Stimulated activated CD8-positive, alpha-beta memory T cell treated with anti-CD3 and anti-CD28 coated beads, Interleukin-7, amount 100 ng/mL, for 1 hour (primary cell): ENCODE data around the gene AP5S1.
"Not testable (repeated sequence)": the region's sequence is repeated elsewhere in the genome, so short reads cannot be mapped to it uniquely, and the experiment has no call there.

ENCODE experiments used
- DNase-seq, 2 donors: peaks; one replicate each; pipeline ENCODE4 v3.0.0-alpha.2; 2020; ENCODE audit warnings: low read depth in 2 of 2

Gene AP5S1

GRCh38 chr20:3789201-3789600 is 31.1 kb upstream of the AP5S1 start:
- not testable (repeated sequence) for DNase-seq

DNA sequence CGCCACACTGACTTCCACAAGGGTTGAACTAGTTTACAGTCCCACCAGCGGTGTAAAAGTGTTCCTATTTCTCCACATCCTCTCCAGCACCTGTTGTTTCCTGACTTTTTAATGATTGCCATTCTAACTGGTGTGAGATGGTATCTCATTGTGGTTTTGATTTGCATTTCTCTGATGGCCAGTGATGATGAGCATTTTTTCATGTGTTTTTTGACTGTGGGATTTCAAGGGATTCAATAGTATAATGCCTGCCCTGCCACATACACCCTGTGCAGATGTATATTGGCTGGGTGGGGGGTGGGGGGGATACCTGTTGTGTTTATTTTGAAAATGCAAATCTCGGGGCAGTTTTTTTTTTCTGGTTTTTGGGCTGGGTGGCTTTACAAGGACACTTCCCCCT is 26.2 kb upstream of the AP5S1 start:
- not testable (repeated sequence) for DNase-seq

DNA sequence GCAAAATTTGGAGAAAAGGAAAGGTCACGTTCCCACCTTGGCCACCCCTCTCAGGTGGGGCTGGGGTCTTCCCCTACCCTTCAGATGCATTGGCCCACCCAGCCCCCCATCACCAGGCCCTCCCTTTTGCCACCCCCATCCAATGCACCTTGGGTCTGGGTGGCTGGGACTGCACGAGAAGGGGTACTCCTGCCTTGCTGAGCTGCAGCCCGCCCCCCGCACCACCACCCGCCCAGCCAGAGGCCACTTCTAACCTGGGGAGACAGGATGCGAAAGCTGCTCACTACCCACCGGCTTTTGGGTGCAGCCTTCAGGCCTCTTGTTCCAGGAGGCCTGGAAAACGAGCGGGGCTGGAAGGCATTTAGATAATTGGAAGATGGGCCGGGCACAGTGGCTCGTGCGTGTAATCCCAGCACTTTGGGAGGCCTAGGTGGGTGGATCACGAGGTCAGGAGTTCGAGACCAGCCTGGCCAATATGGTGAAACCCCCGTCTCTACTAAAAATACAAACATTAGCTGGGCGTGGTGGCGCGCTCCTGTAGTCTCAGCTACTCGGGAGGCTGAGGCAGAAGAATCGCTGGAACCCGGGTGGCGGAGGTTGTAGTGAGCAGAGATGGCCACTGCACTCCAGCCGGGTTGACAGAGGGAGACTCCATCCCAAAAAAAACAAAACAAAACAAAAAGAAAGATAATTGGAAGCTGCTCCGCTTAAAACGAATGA is 25.5 kb upstream of the AP5S1 start:
- DNase-seq = no peak

DNA sequence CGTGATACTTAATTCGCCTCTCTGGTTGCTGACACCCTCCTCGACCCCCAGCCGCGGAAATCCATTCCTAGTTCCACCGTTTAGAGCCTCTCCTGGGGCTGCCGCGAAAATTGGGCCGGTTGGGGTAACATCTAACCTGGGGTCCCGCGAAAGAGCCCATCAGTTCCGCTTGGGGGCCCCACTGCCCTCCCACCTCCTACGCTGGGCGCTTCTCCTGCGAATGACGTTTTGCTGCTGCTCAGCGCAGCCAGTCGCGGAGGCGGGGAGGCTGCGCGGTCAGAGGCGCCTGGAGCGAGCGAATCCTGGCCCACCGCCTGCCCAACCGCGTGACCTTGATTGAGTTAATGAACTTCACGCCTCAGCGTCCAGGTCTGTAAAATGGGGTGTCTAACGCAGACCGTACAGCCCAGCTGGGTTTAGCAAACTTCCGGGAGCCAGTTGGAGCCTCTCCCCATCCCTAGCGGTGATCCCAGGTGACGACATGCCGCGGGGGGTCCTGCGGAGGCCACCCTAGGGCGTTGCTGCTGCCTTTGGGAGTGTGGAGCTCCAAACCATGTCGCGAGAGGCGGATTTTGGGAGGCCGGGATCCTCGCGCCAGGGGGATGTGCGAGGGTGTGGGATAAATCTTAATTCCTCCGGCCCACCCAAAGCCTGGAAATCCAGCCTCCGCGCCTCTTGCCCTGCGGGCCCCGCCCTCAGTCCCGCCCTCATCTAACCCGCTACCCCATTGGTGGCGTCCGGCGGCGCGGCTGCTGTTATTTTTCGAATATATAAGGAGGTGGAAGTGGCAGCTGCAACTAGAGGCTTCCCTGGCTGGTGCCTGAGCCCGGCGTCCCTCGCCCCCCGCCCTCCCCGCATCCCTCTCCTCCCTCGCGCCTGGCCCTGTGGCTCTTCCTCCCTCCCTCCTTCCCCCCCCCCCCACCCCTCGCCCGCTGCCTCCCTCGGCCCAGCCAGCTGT is 24.6 kb upstream of the AP5S1 start, which contains the start of gene CDC25B:
Gene CDC25B, plus strand, starts transcription at position 800 of the 958 bp plus-strand sequence. CDS start 222 bp downstream, outside the sequence.
- DNase-seq = peak; percentile 79 to 81

DNA sequence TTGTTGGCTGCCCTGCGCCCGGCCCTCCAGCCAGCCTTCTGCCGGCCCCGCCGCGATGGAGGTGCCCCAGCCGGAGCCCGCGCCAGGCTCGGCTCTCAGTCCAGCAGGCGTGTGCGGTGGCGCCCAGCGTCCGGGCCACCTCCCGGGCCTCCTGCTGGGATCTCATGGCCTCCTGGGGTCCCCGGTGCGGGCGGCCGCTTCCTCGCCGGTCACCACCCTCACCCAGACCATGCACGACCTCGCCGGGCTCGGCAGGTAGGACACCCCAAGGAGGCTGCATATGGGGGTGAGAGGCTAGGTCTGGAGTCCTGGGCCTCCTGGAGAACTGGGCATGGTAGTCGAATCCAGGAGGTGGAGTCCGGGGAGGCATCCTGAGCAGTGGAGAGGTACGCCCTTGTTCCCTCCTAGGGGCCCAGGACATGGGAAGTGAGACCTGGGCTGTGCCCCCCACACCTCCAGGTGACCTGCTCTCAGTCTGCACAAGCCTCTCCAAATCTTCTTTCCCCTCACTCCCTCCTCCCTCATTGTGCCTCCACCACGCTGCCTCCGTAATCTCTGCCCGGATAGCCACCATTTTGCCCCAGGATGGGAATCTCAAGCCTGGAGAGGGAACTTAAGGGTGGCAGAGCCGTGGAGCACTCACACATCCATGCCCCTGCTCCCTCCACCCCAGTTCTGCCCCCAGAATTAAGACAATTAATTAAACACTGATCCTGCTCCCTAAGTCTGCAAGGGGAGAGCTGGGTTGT is 23.7 kb upstream of the AP5S1 start:
- DNase-seq = no peak

DNA sequence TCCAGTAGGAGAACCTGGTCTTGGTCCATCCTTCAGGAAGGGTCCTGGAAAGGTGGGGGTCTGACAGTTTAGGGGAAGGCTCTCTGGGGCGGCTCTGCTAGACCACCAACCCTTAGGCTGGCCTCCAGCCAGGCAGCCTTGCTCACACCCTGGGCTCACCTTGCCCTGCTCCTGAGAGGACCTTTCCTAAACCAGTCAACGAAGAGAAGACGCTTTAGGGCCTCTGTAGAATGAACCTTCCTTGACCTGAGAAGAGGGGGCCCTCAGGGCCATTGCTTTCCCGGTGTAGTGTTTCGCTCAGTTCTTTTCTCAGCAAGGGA is 23.2 kb upstream of the AP5S1 start:
- no peak for DNase-seq

- no peak for DNase-seq
Measured at GRCh38 chr20:3797592-3798372, 22.6 kb upstream of the AP5S1 start.

- DNase-seq = no peak
Measured at GRCh38 chr20:3798373-3798768, 22.0 kb upstream of the AP5S1 start.

DNA sequence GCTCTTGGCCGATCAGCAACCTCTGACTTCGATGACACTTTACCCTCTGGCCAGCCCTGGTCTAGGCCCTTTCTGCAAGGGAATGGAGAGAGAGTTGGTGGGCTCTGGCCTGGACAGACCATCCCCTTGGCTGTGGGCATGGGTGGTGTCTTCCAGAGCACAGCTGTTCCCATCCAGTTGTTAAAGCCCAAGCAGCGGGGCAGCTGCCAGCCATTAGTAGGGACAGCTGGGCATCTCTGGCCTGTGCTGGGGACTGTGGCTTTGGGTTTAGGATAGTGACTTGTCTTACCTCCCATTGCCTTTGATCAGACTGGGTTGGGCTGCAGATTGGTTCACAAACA is 21.5 kb upstream of the AP5S1 start:
- DNase-seq = no peak

DNA sequence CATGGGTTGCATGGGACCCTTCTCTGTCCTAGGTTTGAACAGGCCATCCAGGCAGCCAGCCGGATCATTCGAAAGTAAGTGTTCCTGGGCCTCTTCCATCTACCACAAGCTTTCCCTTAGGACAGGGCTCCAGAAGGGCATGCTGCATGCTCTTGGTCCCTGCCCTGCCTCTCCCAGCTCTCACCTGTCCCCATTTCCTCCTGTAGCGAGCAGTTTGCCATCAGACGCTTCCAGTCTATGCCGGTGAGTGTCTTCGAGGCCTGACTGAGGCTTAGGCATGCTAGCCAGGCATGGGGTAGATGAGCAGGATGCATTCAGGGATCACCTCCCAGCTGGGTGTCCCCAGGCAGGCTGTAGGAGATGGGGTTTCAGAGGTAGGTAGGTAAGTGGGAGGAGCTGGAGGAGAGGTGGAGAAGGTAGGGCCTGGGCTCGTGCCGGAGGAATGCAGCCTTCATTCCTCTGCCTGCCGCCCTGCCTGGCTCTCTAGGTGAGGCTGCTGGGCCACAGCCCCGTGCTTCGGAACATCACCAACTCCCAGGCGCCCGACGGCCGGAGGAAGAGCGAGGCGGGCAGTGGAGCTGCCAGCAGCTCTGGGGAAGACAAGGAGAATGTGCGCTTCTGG is 20.0 kb upstream of the AP5S1 start:
- no peak for DNase-seq

DNA sequence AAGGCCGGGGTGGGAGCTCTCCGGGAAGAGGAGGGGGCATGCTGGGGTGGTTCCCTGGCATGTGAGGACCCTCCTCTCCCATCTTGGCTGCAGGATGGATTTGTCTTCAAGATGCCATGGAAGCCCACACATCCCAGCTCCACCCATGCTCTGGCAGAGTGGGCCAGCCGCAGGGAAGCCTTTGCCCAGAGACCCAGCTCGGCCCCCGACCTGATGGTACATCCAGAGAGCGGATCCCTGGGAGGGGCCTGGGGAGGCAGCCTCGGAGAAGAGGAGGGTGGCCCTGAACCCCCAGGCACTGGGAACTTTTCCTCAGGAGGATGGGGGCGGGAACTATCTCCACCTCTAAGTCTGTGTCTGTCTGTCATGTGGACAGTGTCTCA is 19.5 kb upstream of the AP5S1 start:
- DNase-seq = no peak

DNA sequence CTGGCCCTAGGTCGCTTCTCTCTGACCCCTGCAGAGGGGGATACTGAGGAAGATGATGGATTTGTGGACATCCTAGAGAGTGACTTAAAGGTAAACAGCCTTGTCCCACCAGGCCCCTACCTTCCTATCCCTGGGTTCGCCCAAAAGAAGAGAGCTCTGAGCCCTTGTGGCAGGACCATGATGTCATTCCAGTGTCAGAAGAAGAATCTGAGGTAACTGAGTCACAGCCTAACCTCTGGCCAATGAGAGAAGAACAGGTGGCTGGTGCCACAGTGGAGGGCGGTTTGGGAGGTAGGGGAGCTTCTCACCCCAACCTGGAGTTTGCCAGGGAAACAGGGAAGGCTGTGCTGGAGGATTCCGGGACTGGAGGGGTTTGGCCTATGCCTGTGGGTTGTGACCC is 19.0 kb upstream of the AP5S1 start:
- DNase-seq = no peak

- no peak for DNase-seq
Measured at GRCh38 chr20:3801846-3802245, 18.5 kb upstream of the AP5S1 start.

- DNase-seq = no peak
Measured at GRCh38 chr20:3802524-3803239, 17.7 kb upstream of the AP5S1 start.

GRCh38 chr20:3803289-3803688 is 17.1 kb upstream of the AP5S1 start:
- DNase-seq = no peak

DNA sequence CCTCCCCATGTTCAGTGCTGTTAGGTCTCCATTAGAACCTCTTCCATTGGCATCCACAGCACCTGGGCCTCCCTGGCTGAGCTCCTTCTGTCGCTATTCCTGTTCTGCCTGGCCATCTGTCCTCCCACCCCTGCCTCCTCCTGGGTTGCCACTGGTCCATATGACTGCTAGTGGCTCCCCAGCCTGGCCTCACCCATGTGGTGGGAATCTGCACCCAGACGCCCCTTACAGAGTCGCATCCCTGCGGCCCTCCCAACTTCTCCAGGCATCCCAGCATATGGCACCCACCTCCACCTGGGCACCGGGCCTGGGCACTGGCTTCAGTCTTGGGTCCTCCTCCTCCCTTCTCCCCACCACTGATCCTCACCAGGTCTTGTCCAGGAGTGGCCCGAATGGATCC is 16.5 kb upstream of the AP5S1 start:
- no peak for DNase-seq

DNA sequence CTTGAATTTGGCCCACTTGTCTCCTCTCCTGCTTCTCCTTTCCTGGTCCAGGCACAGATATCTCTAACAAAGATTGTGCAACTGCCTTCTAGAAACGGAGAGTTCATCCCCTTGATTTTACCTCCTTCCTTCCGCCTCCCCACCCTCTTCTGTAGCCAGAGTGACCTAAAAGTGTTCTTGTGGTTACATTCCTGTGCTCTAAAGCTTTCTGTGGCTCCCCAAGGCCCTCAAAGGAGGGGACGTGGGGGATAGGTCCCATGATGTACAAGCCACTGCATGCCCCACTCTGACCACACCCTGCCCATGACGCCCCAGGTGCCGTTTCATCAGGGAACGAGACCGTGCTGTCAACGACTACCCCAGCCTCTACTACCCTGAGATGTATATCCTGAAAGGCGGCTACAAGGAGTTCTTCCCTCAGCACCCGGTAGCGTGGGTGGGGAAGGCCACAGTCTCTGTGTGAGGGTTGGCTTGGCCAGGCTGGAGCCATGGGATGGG is 16.0 kb upstream of the AP5S1 start:
- DNase-seq = no peak

GRCh38 chr20:3804781-3805180 is 15.6 kb upstream of the AP5S1 start:
- DNase-seq = no peak

DNA sequence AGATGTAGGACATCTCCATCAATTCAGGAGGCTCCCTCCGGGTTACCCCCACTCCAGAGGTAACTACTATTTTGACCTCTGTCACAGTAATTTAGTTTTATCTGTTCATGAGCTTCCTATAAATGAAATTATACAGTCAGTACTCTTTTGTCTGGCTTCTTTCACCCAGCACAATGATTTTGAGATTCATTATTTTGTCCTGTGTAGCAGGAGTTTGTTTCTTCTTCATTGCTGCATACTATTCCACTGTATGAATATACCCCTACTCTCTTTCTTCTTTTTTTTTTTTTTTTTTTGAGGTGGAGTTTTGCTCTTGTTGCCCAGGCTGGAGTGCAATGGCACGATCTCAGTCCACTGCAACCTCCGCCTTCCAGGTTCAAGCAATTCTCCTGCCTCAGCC is 11.8 kb upstream of the AP5S1 start:
- DNase-seq = no peak
